ENCODE measurements around the gene CNIH2.
A peak's percentile ranks its signal among the peaks of the same experiment; 100 is the strongest.
"Not testable (repeated sequence)": the region's sequence is repeated elsewhere in the genome, so short reads cannot be mapped to it uniquely, and the experiment has no call there.

The CNIH2 gene

DNA sequence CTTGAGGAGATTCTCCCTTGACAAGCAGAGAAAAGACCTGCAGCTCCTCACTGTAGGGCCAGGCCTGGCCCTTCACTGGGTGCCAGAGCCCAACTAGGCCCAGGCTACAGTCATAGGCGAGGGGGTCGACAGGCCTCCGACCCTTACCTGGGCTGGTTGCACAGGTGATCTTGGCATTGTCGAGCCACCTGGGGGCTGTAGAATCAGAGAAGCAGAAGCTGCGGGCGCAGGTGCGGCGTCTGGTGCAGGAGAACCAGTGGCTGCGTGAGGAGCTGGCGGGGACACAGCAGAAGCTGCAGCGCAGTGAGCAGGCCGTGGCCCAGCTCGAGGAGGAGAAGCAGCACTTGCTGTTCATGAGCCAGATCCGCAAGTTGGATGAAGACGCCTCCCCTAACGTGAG lies 16.4 kb upstream of the CNIH2 start:
- no peak for DNase-seq

DNA sequence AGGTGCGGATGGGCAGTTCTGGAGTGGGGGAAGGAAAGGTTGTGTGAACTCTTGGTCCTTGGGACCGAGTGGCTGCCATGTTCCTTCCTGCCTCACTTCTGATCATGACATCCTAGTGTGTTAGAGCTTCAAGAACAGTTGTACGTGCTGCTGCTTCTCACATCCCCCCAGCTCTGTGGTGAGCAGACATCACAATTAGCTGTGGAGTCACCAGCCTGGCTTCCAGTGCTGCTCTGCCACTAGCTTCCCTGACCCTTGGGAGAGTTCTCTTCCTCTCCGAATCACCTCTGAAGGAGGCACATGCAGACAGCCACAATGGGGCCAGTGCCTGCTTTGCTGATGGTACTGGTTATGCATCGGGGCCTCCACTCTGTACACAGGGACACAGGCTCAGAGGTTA lies 15.8 kb upstream of the CNIH2 start:
- DNase-seq = no peak

DNA sequence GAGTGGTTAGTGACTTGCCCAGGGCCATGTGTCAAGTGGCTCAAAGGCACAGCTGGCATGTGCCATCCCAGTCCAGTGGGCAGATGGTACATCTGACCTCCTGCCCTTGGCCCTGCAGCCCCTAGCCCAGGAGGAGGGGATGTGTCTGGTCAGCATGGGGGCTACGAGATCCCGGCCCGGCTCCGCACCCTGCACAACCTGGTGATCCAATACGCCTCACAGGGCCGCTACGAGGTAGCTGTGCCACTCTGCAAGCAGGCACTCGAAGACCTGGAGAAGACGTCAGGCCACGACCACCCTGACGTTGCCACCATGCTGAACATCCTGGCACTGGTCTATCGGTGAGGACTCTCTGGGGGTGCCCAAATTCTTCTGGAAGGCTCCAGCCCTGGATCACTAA lies 15.3 kb upstream of the CNIH2 start:
- no peak for DNase-seq

DNA sequence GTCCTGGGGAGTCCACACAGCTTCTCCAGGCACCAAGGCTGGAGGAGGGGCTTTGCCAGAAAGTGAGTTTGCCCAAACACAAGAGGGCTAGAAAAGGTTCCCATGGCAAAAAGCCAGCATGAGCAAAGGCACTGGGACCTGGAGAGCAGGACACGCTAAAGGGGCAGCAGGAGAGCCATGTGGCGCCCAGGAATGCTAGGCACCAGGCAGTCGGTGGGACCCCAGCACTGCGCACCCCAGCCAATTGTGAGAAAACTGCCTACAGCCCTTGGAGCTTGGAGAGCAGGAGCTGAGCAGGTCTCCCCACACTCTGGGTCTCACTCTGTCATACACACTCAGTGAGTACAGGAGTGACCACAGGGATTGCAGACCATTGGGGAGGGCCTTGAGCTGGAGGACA lies 14.7 kb upstream of the CNIH2 start:
- DNase-seq = no peak

DNA sequence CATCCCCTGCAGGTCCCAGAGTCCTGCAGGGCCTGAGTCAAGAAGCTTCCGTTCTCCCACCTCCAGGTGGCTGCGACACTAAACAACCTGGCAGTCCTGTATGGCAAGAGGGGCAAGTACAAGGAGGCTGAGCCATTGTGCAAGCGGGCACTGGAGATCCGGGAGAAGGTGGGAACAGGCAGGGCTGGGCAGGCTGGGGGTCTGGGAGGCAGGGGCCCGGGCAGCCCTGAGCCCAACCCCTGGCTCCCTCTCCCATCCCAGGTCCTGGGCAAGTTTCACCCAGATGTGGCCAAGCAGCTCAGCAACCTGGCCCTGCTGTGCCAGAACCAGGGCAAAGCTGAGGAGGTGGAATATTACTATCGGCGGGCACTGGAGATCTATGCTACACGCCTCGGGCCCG lies 14.2 kb upstream of the CNIH2 start:
- DNase-seq = no peak

DNA sequence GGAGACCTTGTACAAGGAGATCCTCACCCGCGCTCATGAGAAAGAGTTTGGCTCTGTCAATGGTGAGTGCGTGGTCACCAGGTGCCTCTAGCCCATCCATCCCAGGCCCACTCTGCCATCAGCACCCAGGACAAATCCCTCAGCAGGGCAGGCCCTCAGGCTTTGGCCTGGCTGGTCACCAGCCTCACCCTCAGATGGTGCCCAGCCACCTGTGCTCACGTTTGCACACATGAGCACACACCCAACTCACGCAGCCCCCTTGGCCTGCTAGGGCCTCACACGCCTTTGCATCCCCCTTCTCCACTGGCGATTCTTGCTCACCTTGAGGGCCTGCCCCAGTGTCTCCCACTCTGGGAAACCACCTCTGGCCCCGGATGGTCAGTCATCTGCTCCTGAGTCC lies 13.6 kb upstream of the CNIH2 start:
- DNase-seq = no peak

DNA sequence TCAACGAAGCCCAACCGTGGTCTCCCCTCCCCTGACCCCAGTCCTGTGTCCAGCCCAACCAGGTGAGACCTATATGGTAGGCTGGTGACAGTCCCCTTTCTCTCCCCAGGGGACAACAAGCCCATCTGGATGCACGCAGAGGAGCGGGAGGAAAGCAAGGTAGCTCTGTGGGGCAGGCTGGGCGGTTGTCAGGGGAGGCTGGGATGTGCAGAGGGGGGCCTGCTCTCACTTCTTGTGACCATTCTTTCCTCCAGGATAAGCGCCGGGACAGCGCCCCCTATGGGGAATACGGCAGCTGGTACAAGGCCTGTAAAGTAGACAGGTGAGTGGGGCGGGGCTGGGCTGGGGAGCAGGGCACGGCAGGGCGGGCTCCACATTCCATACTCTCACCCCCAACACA lies 13.1 kb upstream of the CNIH2 start:
- DNase-seq = no peak

DNA sequence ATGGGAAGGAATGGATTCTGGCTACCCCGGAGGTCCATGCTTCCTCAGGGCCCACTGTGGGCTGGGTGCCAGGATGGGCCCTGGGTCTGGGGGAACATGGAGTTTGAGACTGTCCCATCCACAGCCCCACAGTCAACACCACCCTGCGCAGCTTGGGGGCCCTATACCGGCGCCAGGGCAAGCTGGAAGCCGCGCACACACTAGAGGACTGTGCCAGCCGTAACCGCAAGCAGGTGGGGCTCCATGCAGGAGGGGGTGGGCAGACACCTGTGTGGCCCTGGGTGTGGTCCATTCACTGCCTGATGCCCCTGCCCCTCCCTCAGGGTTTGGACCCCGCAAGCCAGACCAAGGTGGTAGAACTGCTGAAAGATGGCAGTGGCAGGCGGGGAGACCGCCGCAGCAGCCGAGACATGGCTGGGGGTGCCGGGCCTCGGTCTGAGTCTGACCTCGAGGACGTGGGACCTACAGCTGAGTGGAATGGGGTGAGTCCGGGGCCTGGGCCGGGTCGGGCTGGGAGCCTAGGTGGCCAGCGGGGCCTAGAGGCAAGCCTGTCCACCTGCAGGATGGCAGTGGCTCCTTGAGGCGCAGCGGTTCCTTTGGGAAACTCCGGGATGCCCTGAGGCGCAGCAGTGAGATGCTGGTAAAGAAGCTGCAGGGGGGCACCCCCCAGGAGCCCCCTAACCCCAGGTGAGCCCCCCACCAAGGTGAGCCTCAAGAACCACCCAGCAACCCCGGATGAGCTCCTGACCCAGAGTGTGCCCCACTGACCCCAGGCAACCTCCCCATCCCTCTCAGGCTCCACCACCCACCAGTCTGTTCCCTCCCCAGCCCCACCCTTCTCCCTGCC lies 12.2 kb upstream of the CNIH2 start:
- no peak for DNase-seq

DNA sequence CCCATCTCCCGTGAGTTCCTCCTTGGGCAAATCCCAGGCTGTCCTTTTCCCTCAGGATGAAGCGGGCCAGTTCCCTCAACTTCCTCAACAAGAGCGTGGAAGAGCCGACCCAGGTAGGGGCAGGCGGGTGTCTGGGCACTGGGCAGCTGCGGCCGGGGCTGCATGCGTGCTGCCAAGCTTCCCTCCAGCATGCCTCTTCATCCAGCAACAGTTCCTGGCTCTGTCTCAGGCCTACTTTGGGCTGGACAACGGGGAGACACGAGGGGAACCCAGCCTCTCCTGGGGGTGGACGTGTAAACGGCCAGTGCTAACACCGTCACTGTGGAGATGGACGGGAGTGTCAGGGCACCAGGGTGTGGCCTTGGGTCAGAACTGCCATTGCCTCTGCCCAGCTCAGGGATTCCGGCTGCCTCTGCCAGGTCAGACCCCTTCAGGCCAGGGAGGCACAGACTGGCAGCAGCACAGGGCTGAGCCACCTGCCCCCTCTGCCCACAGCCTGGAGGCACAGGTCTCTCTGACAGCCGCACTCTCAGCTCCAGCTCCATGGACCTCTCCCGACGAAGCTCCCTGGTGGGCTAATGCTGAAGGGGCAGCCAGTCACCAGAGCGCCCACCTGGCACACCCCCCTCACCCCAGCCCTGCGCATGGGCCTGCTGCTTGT lies 11.5 kb upstream of the CNIH2 start:
- no peak for DNase-seq

DNA sequence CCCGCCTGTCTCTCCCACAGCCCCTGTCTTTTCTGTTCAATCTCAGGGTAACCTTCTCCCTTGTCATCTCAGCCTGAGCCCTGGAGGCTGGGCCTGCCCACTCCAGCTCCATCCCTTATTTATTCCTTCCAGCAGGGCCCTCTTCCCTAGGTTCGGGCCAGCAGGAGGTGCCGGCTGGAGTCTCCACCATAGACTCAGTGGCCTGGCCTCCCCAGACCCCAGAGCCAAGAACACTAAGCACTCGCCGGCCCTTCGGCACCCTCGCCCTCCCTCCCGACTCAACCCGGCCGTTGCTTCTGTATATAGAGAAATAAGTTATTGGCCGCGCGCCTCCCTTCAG lies 11.0 kb upstream of the CNIH2 start:
- no peak for DNase-seq

DNA sequence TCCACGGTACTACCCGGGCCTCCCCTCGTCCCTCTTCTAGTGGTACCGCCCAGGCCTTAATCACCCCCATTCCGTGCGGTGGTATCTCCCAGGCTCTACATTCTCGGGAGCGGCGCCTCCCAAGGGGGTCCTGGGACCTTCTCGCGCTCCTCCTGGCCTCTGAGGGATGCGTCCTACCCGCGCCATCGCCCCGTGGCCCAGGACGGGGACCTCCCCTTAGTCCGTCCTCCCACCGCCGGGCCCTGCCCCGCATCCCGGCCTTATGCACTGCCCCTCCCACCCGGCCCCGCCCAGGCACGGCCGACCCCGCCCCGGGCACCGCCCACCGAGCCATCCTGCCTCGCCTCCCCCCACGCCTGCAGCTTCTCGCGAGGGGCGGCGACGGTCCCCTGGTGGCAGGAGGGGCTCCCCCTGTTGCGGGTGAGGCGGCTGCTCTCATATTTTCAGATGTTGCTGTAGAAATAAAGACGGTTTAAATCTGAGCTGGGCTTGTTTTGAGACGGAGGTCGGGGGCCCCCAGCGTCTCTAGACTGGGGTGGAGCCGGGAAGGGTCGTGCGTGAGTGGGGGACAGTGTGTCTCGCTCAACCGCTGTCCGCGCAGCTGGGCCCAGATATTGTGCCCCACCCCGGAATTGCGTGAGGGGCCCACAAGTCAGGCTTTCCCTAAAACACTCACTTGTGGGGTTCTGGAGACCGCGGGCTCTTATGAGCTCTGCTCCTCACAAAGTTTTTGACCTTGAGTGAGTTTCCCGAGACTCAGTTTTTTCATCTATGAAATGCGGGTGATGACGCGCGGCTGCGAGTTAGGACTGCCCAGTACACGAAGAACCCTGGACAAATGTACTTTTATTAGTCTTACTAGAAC lies 10.4 kb upstream of the CNIH2 start:
- peak; percentile 73 for DNase-seq

DNA sequence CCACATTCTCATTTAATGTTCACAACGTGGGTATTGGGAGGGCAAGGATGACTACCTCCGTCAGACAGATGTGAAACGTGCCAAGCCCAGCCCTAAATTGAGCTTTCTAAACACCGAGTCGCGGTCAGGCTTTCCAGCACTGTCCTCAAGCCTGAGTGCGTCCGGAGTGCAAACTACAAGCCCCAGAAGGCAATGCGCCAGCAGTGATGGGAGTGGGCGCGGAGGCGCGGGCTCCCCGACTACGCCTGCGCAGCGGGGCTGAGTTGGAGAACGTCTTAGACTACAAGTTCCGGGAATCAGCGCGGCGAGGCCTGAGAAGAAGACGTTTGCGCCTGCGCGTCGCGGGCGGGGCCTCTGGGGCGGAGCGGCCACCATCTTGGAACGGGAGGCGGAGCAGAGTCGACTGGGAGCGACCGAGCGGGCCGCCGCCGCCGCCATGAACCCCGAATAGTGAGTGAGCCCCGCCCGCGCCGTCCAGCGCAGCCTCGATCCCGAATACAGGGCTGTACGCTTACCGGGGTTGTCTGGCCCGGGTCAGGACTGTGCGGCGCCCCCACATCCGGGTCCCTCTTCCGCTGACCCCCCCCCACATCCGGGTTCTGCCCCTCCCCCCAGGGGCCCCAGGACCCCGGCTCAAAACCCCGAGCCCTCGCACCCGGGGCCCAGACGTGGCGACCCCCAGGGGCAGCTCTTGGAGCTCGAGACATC lies 9.6 kb upstream of the CNIH2 start, which contains the start of gene RAB1B:
RAB1B (plus strand) TSS at position 396 of the 708 bp plus-strand sequence; CDS start at position 437, 41 bp downstream.
- DNase-seq = peak; percentile 100

DNA sequence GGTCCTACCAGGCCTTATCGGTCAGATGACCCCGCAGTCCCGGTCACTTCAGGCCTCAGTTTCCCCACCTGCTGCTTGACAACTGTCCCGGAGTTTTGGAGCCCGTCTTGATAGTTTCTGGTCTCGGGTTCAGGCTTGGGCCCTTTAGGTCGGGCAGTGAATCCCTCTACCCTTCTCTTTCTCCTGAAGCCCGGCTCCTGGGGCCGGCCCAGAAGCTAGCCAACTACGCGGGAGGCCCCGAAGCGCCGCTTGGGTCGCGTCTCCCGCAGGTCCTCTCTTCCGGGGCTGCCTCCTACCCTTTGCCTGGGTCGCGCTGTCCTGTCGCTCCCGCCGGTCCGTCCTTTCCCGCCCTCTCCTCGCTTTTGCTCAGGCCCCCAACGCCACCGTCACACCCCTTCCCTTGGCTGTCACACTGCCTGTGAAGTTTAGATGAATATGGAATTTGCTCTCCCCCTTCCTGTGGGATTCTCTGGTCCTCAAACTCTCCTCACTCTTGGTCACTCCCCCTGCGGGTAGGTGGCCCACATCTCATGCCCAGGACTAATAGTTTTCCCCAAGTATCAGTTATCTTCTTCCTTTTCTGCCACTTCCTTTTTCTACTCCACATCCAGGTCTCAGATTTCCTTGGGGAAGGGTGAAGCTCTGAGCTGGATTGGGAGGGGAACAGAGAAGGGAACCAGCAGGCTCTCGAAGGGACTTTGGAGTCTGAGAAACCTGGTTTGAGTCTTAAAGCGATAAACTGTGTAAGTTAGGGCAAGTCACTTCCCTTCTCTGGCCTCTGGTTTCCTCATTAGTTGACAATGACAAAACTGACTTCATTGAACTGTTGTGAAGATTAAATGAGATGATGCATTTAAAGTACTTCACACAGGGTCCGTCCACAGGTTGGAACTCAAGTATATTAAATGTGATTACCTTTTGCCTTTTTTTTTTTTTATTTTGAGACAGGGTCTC lies 8.7 kb upstream of the CNIH2 start:
- no peak for DNase-seq

DNA sequence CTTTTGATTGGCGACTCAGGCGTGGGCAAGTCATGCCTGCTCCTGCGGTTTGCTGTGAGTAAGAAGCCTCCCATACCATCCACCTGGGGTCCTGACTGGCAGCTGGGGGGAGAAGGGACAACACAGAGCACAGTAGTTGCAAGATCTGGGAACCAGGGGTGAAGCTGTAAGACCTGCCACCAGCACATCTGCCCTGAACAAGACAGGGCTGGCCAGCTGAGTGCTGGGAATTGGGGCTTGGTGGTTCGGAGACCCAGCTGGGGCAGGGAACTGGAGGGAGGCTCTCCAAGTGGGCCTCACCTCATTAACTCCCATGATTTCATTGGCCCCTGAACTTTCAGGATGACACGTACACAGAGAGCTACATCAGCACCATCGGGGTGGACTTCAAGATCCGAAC lies 6.2 kb upstream of the CNIH2 start:
- no peak for DNase-seq

DNA sequence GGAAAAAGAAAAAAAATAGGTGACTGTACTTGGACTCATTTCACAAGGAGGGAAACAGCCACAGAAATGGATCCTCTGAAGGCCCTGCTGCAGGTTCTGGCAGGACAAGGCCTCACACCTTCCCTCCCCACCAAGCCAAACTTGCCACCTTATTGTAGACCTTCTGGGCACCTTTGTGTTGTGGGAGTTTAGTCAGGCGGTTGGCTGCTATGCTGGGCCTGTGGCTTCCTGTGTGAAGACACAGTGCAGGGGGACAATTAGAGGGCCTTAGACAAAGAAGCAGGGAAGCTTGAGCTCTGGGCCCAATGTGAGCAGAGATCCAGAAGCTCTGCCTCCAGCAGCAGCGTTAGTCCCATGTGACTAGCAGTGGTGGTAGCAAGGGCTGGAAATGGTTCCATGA lies 5.4 kb upstream of the CNIH2 start:
- no peak for DNase-seq

DNA sequence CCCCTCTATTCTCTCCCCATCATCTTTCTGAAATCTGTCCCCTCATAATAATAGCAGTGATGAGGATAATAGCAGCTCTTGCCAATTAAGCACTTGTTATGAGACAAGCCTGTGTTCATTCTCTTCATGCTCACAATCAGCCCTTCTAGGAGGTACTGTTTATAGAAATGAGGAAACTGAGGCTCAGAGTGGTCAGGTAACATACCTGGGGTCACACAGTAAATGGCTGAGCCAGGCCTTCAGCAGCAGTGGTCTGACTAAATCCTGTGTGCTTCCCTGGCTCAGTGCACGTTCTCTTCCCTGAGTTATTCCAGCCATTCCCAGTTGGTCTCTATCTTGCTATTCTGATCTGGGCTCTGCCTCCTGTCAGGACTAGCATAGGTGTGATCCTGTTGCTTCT lies 3.8 kb upstream of the CNIH2 start:
- DNase-seq = no peak

DNA sequence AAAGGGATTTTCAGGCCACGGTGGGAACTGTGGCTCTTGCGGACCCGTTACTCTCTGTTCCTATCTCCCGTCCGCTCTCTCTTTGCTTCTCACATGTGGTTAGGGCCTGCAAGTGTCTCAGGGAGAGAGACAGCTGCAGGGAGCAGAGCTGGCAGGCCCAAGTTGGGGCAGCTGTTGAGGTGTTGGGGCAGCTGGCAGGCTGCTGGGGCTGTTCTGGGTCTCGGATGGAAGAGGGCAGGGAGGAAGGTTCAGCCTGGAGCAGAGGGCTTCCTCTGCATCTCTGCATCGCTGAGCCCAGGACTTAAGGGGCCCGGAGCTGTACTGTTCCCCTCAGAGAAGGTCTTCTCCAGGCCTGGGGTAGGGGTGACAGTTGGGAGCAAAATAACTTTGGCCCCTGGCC lies 2.6 kb upstream of the CNIH2 start:
- DNase-seq = no peak

DNA sequence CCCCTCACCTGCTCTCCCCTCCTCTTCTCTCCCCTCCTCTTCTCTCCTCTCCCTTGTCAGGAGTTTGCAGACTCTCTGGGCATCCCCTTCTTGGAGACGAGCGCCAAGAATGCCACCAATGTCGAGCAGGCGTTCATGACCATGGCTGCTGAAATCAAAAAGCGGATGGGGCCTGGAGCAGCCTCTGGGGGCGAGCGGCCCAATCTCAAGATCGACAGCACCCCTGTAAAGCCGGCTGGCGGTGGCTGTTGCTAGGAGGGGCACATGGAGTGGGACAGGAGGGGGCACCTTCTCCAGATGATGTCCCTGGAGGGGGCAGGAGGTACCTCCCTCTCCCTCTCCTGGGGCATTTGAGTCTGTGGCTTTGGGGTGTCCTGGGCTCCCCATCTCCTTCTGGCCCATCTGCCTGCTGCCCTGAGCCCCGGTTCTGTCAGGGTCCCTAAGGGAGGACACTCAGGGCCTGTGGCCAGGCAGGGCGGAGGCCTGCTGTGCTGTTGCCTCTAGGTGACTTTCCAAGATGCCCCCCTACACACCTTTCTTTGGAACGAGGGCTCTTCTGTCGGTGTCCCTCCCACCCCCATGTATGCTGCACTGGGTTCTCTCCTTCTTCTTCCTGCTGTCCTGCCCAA lies 1.9 kb upstream of the CNIH2 start:
- DNase-seq = no peak

DNA sequence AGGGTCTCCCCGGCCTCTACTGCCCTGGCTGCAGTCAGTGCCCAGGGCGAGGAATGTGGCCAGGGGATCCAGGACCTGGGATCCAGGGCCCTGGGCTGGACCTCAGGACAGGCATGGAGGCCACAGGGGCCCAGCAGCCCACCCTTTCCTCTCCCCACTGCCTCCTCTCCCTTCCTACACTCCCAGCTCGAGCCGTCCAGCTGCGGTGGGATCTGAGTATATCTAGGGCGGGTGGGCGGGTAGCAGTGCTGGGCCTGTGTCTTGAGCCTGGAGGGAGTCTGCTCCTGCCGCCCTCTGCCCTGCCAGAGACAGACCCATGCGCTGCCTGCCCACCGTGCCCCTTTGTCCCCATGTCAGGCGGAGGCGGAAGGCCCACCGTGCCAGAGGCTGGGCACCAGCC lies 1.4 kb upstream of the CNIH2 start:
- DNase-seq = not testable (repeated sequence)

DNA sequence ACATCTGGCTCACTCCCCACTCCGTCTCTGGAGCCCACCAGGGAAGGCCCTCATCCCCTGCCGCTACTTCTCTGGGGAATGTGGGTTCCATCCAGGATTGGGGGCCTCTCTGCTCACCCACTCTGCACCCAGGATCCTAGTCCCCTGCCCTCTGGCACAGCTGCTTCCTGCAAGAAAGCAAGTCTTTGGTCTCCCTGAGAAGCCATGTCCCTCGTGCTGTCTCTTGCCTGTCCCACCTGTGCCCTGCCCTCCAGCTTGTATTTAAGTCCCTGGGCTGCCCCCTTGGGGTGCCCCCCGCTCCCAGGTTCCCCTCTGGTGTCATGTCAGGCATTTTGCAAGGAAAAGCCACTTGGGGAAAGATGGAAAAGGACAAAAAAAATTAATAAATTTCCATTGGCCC lies 911 bp upstream of the CNIH2 start:
- DNase-seq = not testable (repeated sequence)

DNA sequence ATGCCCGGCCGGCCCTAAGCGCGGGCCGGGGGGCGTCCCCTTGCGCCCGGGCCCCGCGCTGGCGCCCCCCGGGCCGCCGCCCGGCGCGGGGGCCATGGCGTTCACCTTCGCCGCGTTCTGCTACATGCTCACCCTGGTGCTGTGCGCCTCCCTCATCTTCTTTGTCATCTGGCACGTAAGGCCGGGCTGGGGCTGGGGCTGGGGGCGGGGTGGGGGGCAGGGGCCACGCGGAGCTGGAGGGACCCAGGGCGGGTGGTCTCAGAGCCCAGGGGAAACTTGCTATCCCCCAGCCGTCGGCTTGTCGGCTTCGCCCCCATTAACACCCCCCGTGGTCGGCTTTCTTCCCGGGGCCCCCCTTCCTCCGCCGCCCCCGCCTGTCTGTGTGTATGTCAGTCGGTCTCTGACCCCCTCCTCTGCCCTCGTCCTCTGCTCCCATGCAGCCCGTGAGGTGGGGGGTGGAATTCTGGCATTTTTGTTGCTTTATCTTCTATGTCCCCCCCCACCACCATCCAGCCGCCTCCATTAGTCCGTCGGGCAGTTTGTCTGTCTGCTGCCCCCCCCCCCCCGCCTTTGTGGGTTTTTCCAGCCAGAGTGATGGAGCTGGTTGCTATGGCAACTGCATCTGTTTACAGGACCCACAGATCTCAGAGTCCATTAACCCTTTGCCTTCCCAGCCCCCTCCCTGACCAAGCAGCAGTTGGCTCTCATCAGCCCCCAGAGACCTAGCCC lies 552 bp downstream of the CNIH2 start:
- no peak for DNase-seq

Data from NCI-H1092 (cell line).